Esophagus muscularis mucosa (tissue), 3 donors: ENCODE results near the gene PRKN.

Source experiments
- CTCF ChIP-seq, 3 experiments: fragments of 200-600 bp in 2 of 3; fragments of 450-650 bp in 1 of 3; sonication (generic) in 2 of 3; IDR thresholded peaks; one replicate each; pipeline ENCODE4 v1.5.1; 2017 to 2019; ENCODE audit warnings: antibody characterized with exemption in 3 of 3, mild to moderate bottlenecking in 2 of 3, moderate library complexity in 1 of 3
- POLR2A ChIP-seq: fragments of 450-650 bp; IDR thresholded peaks from one replicate; pipeline ENCODE4 v1.6.1; 2017; ENCODE audit warnings: antibody characterized with exemption, moderate library complexity, mild to moderate bottlenecking, low read depth

GRCh38 chr6:162528538-162528937, 199.0 kb downstream of the PRKN start:
- TF ChIP-seq CTCF (IDR thresholded peaks at IDR 0.05) (no peak), POLR2A (no peak)
